H9 (cell line): Measurements from ENCODE around the gene ZNF263. TPM values are rescaled to one million over a fixed set of nuclear protein-coding genes. Genes with fewer than 3 reads are reported as not detected.

ENCODE experiments used
- DNase-seq: peaks from one replicate; pipeline ENCODE4 v3.0.0-alpha.2; 2017
- H2AFZ ChIP-seq: one replicate; pipeline ENCODE4 v1.6.1; 2013; ENCODE audit warnings: mild to moderate bottlenecking, low read length, control low read depth, moderate library complexity
- H2AK5ac ChIP-seq: 2 replicates; pipeline ENCODE4 v1.6.1; 2013; ENCODE audit warnings: low read length, control low read depth, mixed read lengths; ENCODE audit not compliant: insufficient read length
- H2BK120ac ChIP-seq: one replicate; pipeline ENCODE4 v1.6.1; 2013; ENCODE audit warnings: low read depth, mild to moderate bottlenecking, low read length, control low read depth, inconsistent platforms; ENCODE audit not compliant: poor library complexity, severe bottlenecking
- H2BK12ac ChIP-seq: 2 replicates; pipeline ENCODE4 v1.6.1; 2013; ENCODE audit warnings: low read length, control low read depth, mixed read lengths, low read depth; ENCODE audit not compliant: insufficient read length
- H2BK15ac ChIP-seq: 2 replicates; pipeline ENCODE4 v1.6.1; 2013; ENCODE audit warnings: low read depth, low read length, control low read depth
- H2BK20ac ChIP-seq: one replicate; pipeline ENCODE4 v1.6.1; 2013; ENCODE audit warnings: low read depth, mild to moderate bottlenecking, low read length, control low read depth, inconsistent platforms; ENCODE audit not compliant: poor library complexity, severe bottlenecking
- H2BK5ac ChIP-seq: 2 replicates; pipeline ENCODE4 v1.6.1; 2013; ENCODE audit warnings: low read length, control low read depth, mixed read lengths; ENCODE audit not compliant: insufficient read length
- H3K14ac ChIP-seq: 2 replicates; pipeline ENCODE4 v1.6.1; 2013; ENCODE audit warnings: low read length, control low read depth; ENCODE audit not compliant: insufficient read depth
- H3K18ac ChIP-seq: 2 replicates; pipeline ENCODE4 v1.6.1; 2013; ENCODE audit warnings: low read depth, mild to moderate bottlenecking, mixed read lengths, low read length, control low read depth; ENCODE audit not compliant: insufficient read length
- H3K23ac ChIP-seq: 2 replicates; pipeline ENCODE4 v1.6.1; 2013; ENCODE audit warnings: low read length, control low read depth, mixed read lengths, low read depth; ENCODE audit not compliant: insufficient read length
- H3K23me2 ChIP-seq: 2 replicates; pipeline ENCODE4 v1.6.1; 2013; ENCODE audit warnings: low read depth, mild to moderate bottlenecking, mixed read lengths, low read length, control low read depth; ENCODE audit not compliant: insufficient read length, poor library complexity, severe bottlenecking
- H3K27ac ChIP-seq: 2 replicates; pipeline ENCODE4 v1.5.1; 2013; ENCODE audit warnings: low read length, control low read depth, mixed read lengths, low read depth; ENCODE audit not compliant: insufficient read length
- H3K27me3 ChIP-seq: 2 replicates; pipeline ENCODE4 v1.6.1; 2013; ENCODE audit warnings: low read length, control low read depth, inconsistent platforms; ENCODE audit not compliant: insufficient read depth
- H3K4ac ChIP-seq: 2 replicates; pipeline ENCODE4 v1.6.1; 2013; ENCODE audit warnings: low read depth, mild to moderate bottlenecking, control low read depth, inconsistent platforms, low read length, moderate library complexity
- H3K4me1 ChIP-seq: 2 replicates; pipeline ENCODE4 v1.6.1; 2013; ENCODE audit warnings: low read length, control low read depth, inconsistent platforms; ENCODE audit not compliant: insufficient read depth
- H3K4me2 ChIP-seq: 2 replicates; pipeline ENCODE4 v1.6.1; 2013; ENCODE audit warnings: low read length, control low read depth, mixed read lengths; ENCODE audit not compliant: insufficient read length, insufficient read depth
- H3K56ac ChIP-seq: 2 replicates; pipeline ENCODE4 v1.6.1; 2013; ENCODE audit warnings: low read depth, mild to moderate bottlenecking, mixed read lengths, low read length, control low read depth; ENCODE audit not compliant: insufficient read length
- H3K79me1 ChIP-seq: 2 replicates; pipeline ENCODE4 v1.6.1; 2013; ENCODE audit warnings: low read depth, mild to moderate bottlenecking, moderate library complexity, low read length, control low read depth, inconsistent platforms; ENCODE audit not compliant: insufficient read depth, poor library complexity, severe bottlenecking
- H3K79me2 ChIP-seq: 2 replicates; pipeline ENCODE4 v1.6.1; 2013; ENCODE audit warnings: low read length, control low read depth, inconsistent platforms; ENCODE audit not compliant: insufficient read depth
- H3K9ac ChIP-seq: 2 replicates; pipeline ENCODE4 v1.6.1; 2013; ENCODE audit warnings: low read length, control low read depth, mixed read lengths; ENCODE audit not compliant: insufficient read length; ENCODE audit errors: extremely low read depth
- H3K9me3 ChIP-seq: one replicate; pipeline ENCODE4 v1.6.1; 2013; ENCODE audit warnings: low read depth, low read length, inconsistent platforms; ENCODE audit not compliant: control insufficient read depth
- H3T11ph ChIP-seq: one replicate; pipeline ENCODE4 v1.6.1; 2013; ENCODE audit warnings: mild to moderate bottlenecking, low read length, control low read depth, inconsistent platforms
- H4K20me1 ChIP-seq: one replicate; pipeline ENCODE4 v1.6.1; 2013; ENCODE audit not compliant: control insufficient read depth, insufficient read length, insufficient read depth
- H4K5ac ChIP-seq: 2 replicates; pipeline ENCODE4 v1.6.1; 2013; ENCODE audit warnings: low read depth, mild to moderate bottlenecking, mixed read lengths, low read length, control low read depth; ENCODE audit not compliant: insufficient read length
- H4K8ac ChIP-seq: replicated peaks from 2 replicates; pipeline ENCODE4 v1.6.1; 2013; ENCODE audit warnings: low read length, control low read depth, mixed read lengths, low read depth; ENCODE audit not compliant: insufficient read length
- H4K91ac ChIP-seq: 2 replicates; pipeline ENCODE4 v1.6.1; 2013; ENCODE audit warnings: low read depth, mild to moderate bottlenecking, moderate library complexity, mixed read lengths, low read length, control low read depth; ENCODE audit not compliant: insufficient read length
- H3K27ac Mint-ChIP-seq, 3 experiments: 2 replicates in 2 of 3; 3 replicates in 1 of 3; pipeline ENCODE4 v1.8.0; 2020 to 2021; ENCODE audit warnings: mixed read lengths in 3 of 3, mild to moderate bottlenecking in 1 of 3, moderate library complexity in 1 of 3
- H3K27me3 Mint-ChIP-seq: 2 replicates; pipeline ENCODE4 v1.8.0; 2021; ENCODE audit warnings: low read depth, mild to moderate bottlenecking, moderate library complexity, mixed read lengths
- H3K36me3 Mint-ChIP-seq, 3 experiments: 2 replicates in 2 of 3; 3 replicates in 1 of 3; pipeline ENCODE4 v1.8.0; 2020 to 2021; ENCODE audit warnings: low read depth in 3 of 3, mixed read lengths in 3 of 3; ENCODE audit not compliant: insufficient read depth in 1 of 3
- H3K4me1 Mint-ChIP-seq, 2 experiments: 2 replicates each; pipeline ENCODE4 v1.8.0; 2020; ENCODE audit warnings: mixed read lengths in 2 of 2
- H3K4me3 Mint-ChIP-seq, 2 experiments: 2 replicates in 1 of 2; 3 replicates in 1 of 2; pipeline ENCODE4 v1.8.0; 2020 to 2021; ENCODE audit warnings: mild to moderate bottlenecking in 2 of 2, mixed read lengths in 2 of 2, moderate library complexity in 1 of 2
- H3K9me3 Mint-ChIP-seq, 2 experiments: 2 replicates in 1 of 2; 3 replicates in 1 of 2; pipeline ENCODE4 v1.8.0; 2020; ENCODE audit warnings: mild to moderate bottlenecking in 2 of 2, mixed read lengths in 2 of 2, moderate library complexity in 1 of 2
- CTCF ChIP-seq: fragments of 200-600 bp; sonication (generic); conservative IDR thresholded peaks from 3 replicates; pipeline ENCODE4 v1.8.0; 2021; ENCODE audit warnings: antibody characterized with exemption, mild to moderate bottlenecking
- WGBS: extraction: QIAGEN DNeasy Blood & Tissue Kit; methylation state at CpG from one replicate; pipeline ENCODE4 v1.1.7; 2013; ENCODE audit warnings: missing lambda C conversion rate, low lambda C conversion rate, mixed read lengths; ENCODE audit not compliant: insufficient read length; ENCODE audit errors: extremely low coverage; 5-methylcytosine and 5-hydroxymethylcytosine counted together
- total RNA-seq: library from RNA; stranded (reverse); gene quantifications from 2 replicates; pipeline ENCODE4 v1.2.1, GENCODE V29; 2021

Gene ZNF263
- total RNA-seq, 1 experiment from 2014 or later = 35.7 TPM

- Histone ChIP-seq H3K23me2 (no peaks in the 10 kb centered on the region), H3K79me2 (no peaks in the 10 kb centered on the region), H3K23ac (no peak overlapping the region), H3K56ac (no peak overlapping the region), H4K8ac (no peak overlapping the region), H3K27me3 (no peaks in the 10 kb centered on the region), H3K4me1 (no peaks in the 10 kb centered on the region), H3K4me2 (no peak overlapping the region), H2BK120ac (no peak overlapping the region), H2BK5ac (no peak overlapping the region), H3K79me1 (peaks cover 2% of the 10 kb centered on the region), H4K91ac (no peak overlapping the region), H2BK20ac (no peak overlapping the region), H3K18ac (no peak overlapping the region), H4K20me1 (no peaks in the 10 kb centered on the region), H3K9me3 (peaks cover 34% of the 10 kb centered on the region), H4K5ac (no peak overlapping the region), H3T11ph (no peak overlapping the region), H2AFZ (no peak overlapping the region), H3K27ac (no peak overlapping the region), H3K4ac (no peak overlapping the region), H3K9ac (no peak overlapping the region), H3K14ac (no peak overlapping the region), H2BK12ac (no peak overlapping the region), H2BK15ac (no peak overlapping the region), H2AK5ac (no peak overlapping the region)
- no peak for DNase-seq
- Mint-ChIP-seq H3K4me3 (no peak overlapping the region), H3K27ac (no peak overlapping the region), H3K36me3 (peaks cover 81 to 85% (median 84%) of the 10 kb centered on the region in 3 experiments), H3K27me3 (peaks cover 5% of the 10 kb centered on the region), H3K9me3 (peaks cover 83 to 84% of the 10 kb centered on the region in 2 experiments), H3K4me1 (no peaks in the 10 kb centered on the region)
- TF ChIP-seq CTCF = no peak
- WGBS = no CpG with 5 or more reads among the region's 3 CpGs
Measured at GRCh38 chr16:3292604-3293003, 9.3 kb downstream of the ZNF263 start.
